Measurements from ENCODE around the gene KCNK13.

The KCNK13 gene

GRCh38 chr14:90027842-90028241, 34.0 kb upstream of the KCNK13 start:
- POLR2A ChIA-PET, result no interaction called here
- Histone ChIP-seq H3K9me3 (ENCODE audit: control insufficient read depth, insufficient read depth, low read depth, low read length) (no peaks in the 10 kb centered on the region), H3K36me3 (ENCODE audit: control insufficient read depth in 2 of 2, insufficient read depth in 1 of 2, low read length in 2 of 2) (peaks cover 19 to 62% of the 10 kb centered on the region in 2 experiments; a peak in 2 of 3 replicates), H3K4me1 (ENCODE audit: control insufficient read depth, insufficient read depth, low read length) (no peaks in the 10 kb centered on the region), H3K27ac (ENCODE audit: extremely low read depth, low read depth, low read length) (no peak overlapping the region), H3K4me3 (ENCODE audit: low read depth, low read length) (no peak overlapping the region)
- TF ChIP-seq SCRT1 (tag by site-specific recombination; IDR thresholded peaks at IDR 0.05; ENCODE audit: borderline replicate concordance) (no peak), ZNF704 (tag by site-specific recombination; IDR thresholded peaks at IDR 0.05) (no peak)
- CTCF ChIA-PET, result interaction anchor here (0.7 kb wide), 1 partner anchor 55 kb away, joined by 3 read pairs; no protein-coding TSS in a partner anchor

GRCh38 chr14:90034156-90034555, 27.6 kb upstream of the KCNK13 start:
- Histone ChIP-seq H3K4me1 (ENCODE audit: control insufficient read depth, insufficient read depth, low read length) (no peaks in the 10 kb centered on the region), H3K36me3 (ENCODE audit: control insufficient read depth in 2 of 2, insufficient read depth in 1 of 2, low read length in 2 of 2) (peaks cover 30 to 68% of the 10 kb centered on the region in 2 experiments), H3K27ac (ENCODE audit: extremely low read depth, low read depth, low read length) (no peak overlapping the region), H3K9me3 (ENCODE audit: control insufficient read depth, insufficient read depth, low read depth, low read length) (no peaks in the 10 kb centered on the region), H3K4me3 (ENCODE audit: low read depth, low read length) (no peak overlapping the region)
- CTCF ChIA-PET, result no interaction called here
- TF ChIP-seq ZNF416 (tag by site-specific recombination; IDR thresholded peaks at IDR 0.05) (no peak), ZNF792 (tag by site-specific recombination; IDR thresholded peaks at IDR 0.05) (no peak), PRDM1 (tag by site-specific recombination; IDR thresholded peaks at IDR 0.05) (no peak), REST (tag by site-specific recombination; IDR thresholded peaks at IDR 0.05) (no peak), SETDB1 (IDR thresholded peaks at IDR 0.05; ENCODE audit: insufficient read length, low read length) (no peak), SCRT1 (tag by site-specific recombination; IDR thresholded peaks at IDR 0.05; ENCODE audit: borderline replicate concordance) (no peak), ZNF707 (tag by site-specific recombination; IDR thresholded peaks at IDR 0.05) (no peak), TCF7L2 (IDR thresholded peaks at IDR 0.05; ENCODE audit: borderline replicate concordance, low read depth, low read length) (no peak), ZNF548 (tag by site-specific recombination; IDR thresholded peaks at IDR 0.05) (no peak), ZNF223 (tag by site-specific recombination; IDR thresholded peaks at IDR 0.05) (no peak), YY2 (tag by site-specific recombination; IDR thresholded peaks at IDR 0.05) (no peak), OVOL3 (tag by site-specific recombination; IDR thresholded peaks at IDR 0.05) (no peak), PBX3 (CRISPR knock-in tag; IDR thresholded peaks at IDR 0.05) (no peak), ZNF580 (tag by site-specific recombination; IDR thresholded peaks at IDR 0.05) (no peak), ZNF280C (tag by site-specific recombination; IDR thresholded peaks at IDR 0.05) (no peak)
- POLR2A ChIA-PET, result no interaction called here

Measured in HEK293 (cell line).